ENCODE results near the gene UBASH3B. TPM values are rescaled to one million over a fixed set of nuclear protein-coding genes. Genes with fewer than 3 reads are reported as not detected.

The UBASH3B gene
- total RNA-seq, 1 donor from 2014 or later, result 2.0 TPM

- Histone ChIP-seq H3F3A (ENCODE audit: low read depth) (no peaks in the 10 kb centered on the region), H3K9me3 (ENCODE audit: low read depth) (no peaks in the 10 kb centered on the region), H3K27ac (no peak overlapping the region), H4K20me1 (ENCODE audit: low read depth) (no peaks in the 10 kb centered on the region), H3K4me1 (no peaks in the 10 kb centered on the region), H3K9ac (no peak overlapping the region), H3K27me3 (no peaks in the 10 kb centered on the region), H3K79me2 (ENCODE audit: low read depth) (no peaks in the 10 kb centered on the region), H2AFZ (replicated peaks) (no peak overlapping the region), H3K4me3 (no peak overlapping the region), H3K4me2 (no peak overlapping the region), H3K36me3 (no peaks in the 10 kb centered on the region)
- Mint-ChIP-seq H3K27me3 (ENCODE audit: insufficient read depth, low read depth) (peaks cover 3% of the 10 kb centered on the region), H3K4me3 (no peak overlapping the region), H3K36me3 (no peaks in the 10 kb centered on the region), H3K4me1 (no peaks in the 10 kb centered on the region), H3K9me3 (no peaks in the 10 kb centered on the region), H3K27ac (no peak overlapping the region)
- DNase-seq (ENCODE audit: low spot score), result peak; percentile 55
- TF ChIP-seq EZH2 (IDR thresholded peaks at IDR 0.05) (no peak), CTCF (IDR thresholded peaks at IDR 0.05) (peak; percentile 99)
These were observed 208.3 kb downstream of the UBASH3B start for GRCh38 chr11:122863704-122864326.

Small RNA genes lying within 50 kb of the gene (small RNA-seq; reads per million reads assigned to genes)
- not detected for gene RF01210

Other genes starting within 250 kb of the UBASH3B start
- not detected in 2 replicates for gene CRTAM, start 182.8 kb downstream of the UBASH3B start, total RNA-seq (ENCODE audit: low replicate concordance)
- 0.69 and 1.4 TPM in 2 replicates for gene JHY, start 227.0 kb downstream of the UBASH3B start, total RNA-seq (ENCODE audit: low replicate concordance)

All from neural progenitor cell (in vitro differentiated cells).